Frontal cortex (tissue), 1 donor: ENCODE results near the gene GET3. TPM values are rescaled to one million over a fixed set of nuclear protein-coding genes. Genes with fewer than 3 reads are reported as not detected.

Source experiments
- small RNA-seq: library from RNA; depleted of rRNA; stranded (forward); fragments of <200 nt; gene quantifications from one replicate; pipeline ENCODE3, GENCODE V24; 2014
- total RNA-seq: library from RNA; depleted of rRNA; stranded (reverse); fragments of >200 nt; gene quantifications from one replicate; pipeline ENCODE4 v1.2.3, GENCODE V29; 2014

Gene GET3
- total RNA-seq, 1 donor from 2014 or later = 85.2 TPM

Small RNA genes within 50 kb of the gene (small RNA-seq; reads per million reads assigned to genes)
- not detected for gene MIR5684
- 13.3 reads per million, percentile 96 among the genes with 10 or more reads in this experiment for gene SNORD41

Other genes with a start within 250 kb of the GET3 start
- 32.6 TPM for gene ZNF564, start 186.0 kb upstream of the GET3 start, total RNA-seq
- 9.4 TPM for gene ZNF490, start 126.7 kb upstream of the GET3 start, total RNA-seq
- gene ZNF791, start 126.6 kb upstream of the GET3 start, total RNA-seq = 25.3 TPM
- gene MAN2B1, start 70.8 kb upstream of the GET3 start, total RNA-seq = 10.6 TPM
- gene WDR83, start 70.7 kb upstream of the GET3 start, total RNA-seq = 9.0 TPM
- 92.9 TPM for gene DHPS, start 55.6 kb upstream of the GET3 start, total RNA-seq
- not detected for gene GNG14, start 49.5 kb upstream of the GET3 start, total RNA-seq
- gene FBXW9, start 40.9 kb upstream of the GET3 start, total RNA-seq = 6.5 TPM
- 68.5 TPM for gene TNPO2, start 13.6 kb upstream of the GET3 start, total RNA-seq
- 216 TPM for gene TRIR, start 2.8 kb upstream of the GET3 start, total RNA-seq
- not detected for gene BEST2, start 14.3 kb downstream of the GET3 start, total RNA-seq
- gene HOOK2, start 38.1 kb downstream of the GET3 start, total RNA-seq = 14.3 TPM
- 16.3 TPM for gene JUNB, start 54.0 kb downstream of the GET3 start, total RNA-seq
- gene PRDX2, start 64.3 kb downstream of the GET3 start, total RNA-seq = 208 TPM
- gene THSD8, start 64.6 kb downstream of the GET3 start, total RNA-seq = 0.82 TPM
- 15.9 TPM for gene RNASEH2A, start 69.1 kb downstream of the GET3 start, total RNA-seq
- gene RTBDN, start 97.1 kb downstream of the GET3 start, total RNA-seq = 1.6 TPM
- gene MAST1, start 101.0 kb downstream of the GET3 start, total RNA-seq = 47.3 TPM
- gene DNASE2, start 144.0 kb downstream of the GET3 start, total RNA-seq = 3.3 TPM
- 0.41 TPM for gene KLF1, start 149.7 kb downstream of the GET3 start, total RNA-seq
- 17.9 TPM for gene GCDH, start 153.7 kb downstream of the GET3 start, total RNA-seq
- 0.82 TPM for gene SYCE2, start 181.8 kb downstream of the GET3 start, total RNA-seq
- 56.3 TPM for gene FARSA, start 196.2 kb downstream of the GET3 start, total RNA-seq
- 298 TPM for gene CALR, start 201.1 kb downstream of the GET3 start, total RNA-seq
- gene RAD23A, start 208.4 kb downstream of the GET3 start, total RNA-seq = 18.3 TPM
- 21.6 TPM for gene GADD45GIP1, start 219.7 kb downstream of the GET3 start, total RNA-seq
- gene DAND5, start 232.1 kb downstream of the GET3 start, total RNA-seq = under 0.01 TPM